ENCODE data around the gene SMTN. TPM values are rescaled to one million over a fixed set of nuclear protein-coding genes. Genes with fewer than 3 reads are reported as not detected.
A peak's percentile ranks its signal among the peaks of the same experiment; 100 is the strongest.
"Not testable (repeated sequence)": the region's sequence is repeated elsewhere in the genome, so short reads cannot be mapped to it uniquely, and the experiment has no call there.

The SMTN gene
- total RNA-seq, 1 donor from 2014 or later = 327 TPM

- not testable (repeated sequence) for DNase-seq (ENCODE audit: low spot score)
These were observed 8.0 kb upstream of the SMTN start for GRCh38 chr22:31073125-31073524.

DNA sequence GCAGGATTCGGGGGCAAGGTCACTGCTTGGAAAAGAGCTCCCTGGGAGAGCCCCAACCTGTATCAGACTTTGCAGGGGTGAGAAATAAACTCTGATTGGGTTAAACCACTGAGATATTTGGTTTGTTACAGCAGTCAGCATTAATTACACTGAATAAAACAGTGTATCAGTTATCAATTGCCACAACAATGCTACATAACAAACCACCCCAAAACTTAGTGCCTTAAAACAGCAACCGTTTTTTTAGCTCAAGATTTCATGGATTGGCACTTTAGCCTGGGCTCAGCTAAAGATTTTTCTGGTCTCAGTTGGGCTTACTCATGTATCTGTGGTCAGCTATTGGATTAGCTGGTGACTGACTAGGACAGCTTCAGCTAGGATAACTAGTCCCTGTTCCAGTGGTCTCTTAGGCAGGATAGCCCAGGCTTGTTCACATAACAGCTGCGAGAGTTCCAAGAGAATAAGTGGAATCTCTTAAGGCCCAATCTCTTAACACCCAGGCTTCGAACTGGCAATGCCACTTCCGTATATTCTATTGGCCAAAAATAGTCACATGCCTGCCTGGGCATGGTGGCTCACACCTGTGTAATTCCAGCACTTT lies 7.5 kb upstream of the SMTN start:
- DNase-seq (ENCODE audit: low spot score) = not testable (repeated sequence)

DNA sequence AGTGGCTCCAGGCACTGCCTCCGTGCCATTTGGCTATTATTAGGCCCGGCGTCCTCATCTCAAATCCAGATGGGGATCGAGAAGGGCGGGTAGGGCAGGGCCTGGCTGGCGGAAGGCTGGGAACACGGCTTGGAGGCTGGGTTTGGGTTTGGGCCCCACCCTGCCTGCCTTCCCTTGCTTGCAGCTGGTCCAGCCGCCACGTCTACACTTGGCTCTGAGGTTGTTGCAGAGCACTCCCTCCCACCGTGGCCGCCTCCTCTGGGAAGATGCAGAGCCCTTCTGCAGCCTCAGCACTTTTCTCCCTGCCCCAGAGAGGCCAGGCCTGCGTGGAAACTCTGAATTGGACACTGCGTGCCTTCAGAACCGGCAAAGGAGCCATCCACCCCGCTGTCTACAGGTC lies 5.2 kb upstream of the SMTN start:
- DNase-seq (ENCODE audit: low spot score) = peak; percentile 87

DNA sequence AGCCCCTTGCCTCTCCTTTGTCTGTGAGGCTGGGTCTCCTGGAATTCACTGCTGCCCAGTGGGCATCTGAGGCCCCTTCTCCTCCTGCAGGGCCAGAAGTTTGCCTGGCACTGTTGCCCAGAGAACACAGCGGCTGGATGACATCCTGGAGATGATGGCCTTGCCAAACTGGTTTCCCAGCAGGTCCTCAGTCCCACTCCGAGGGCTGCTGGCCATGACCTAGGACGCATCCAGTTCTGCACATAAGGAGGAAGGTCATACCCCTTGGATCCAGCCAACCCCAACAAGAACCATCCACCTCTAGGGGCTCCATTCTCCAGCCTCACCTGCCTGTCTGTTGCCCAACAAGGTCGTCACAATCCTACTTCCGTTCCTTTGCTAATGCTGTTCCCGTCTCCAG lies 3.4 kb upstream of the SMTN start:
- no peak for DNase-seq (ENCODE audit: low spot score)

GRCh38 chr22:31078389-31078788 lies 2.7 kb upstream of the SMTN start:
- not testable (repeated sequence) for DNase-seq (ENCODE audit: low spot score)

GRCh38 chr22:31079095-31079642 lies 1.9 kb upstream of the SMTN start:
- DNase-seq (ENCODE audit: low spot score) = no peak

DNA sequence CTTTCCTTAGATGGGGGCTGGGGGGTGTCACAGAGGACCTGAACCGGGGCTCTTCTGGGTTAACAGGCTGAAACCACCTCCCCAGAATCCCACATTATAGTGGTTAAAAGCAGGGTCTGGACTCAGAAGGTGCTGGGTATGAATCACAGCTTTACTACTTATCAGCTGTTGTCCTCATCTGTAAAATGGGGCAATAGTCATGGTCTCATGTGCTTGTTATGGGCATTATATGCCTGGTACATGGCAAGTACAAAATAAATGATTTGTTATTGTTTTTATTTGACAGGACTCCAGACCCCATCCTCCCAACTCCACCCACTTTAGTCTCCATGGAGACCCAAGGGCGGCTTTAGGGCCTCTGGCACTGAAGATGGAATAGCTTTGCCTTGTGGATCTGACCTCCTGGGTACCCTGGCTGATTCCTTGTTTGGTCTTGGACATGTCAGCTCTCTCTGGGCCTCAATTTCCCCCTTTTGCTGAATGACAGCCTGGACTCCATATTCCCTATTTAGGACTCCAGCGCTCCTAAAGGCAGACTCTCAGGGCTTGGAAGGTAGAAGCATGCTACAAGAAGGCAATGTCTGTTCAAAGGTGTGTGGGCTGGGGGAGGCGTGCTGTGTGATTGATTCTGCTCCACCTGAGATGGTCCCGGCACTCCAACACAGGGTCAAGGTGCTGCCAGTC lies 812 bp upstream of the SMTN start:
- no peak for DNase-seq (ENCODE audit: low spot score)

DNA sequence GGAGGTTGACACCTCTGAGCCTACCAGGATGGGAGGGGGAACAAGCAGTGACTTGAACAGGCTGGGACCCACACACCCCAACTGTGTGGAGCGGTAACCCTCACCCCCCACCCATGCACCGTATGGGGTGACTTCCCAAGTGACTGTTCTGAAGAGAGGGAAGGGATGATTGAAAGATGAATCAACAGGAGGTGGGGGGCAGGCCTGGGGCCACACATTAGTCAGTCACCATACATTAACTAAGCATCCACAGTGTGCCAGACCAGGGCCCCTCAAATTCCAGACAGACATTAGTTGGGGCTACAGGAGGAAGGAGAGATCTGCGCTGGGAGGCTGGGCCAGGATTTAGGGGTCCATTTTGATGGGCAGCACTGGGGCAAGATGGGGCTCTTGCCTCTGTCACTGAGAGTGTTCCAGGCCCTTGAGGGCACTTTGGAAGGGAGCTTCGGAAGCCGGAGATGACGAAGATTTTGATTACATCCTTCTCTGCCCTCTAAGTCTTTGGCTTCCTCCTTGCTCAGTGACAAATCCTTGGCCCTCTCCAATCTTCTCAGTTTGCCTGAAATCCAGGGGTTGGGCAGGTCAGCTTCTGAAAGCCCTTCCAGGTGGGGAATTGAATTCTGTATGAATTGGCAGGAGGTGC lies 966 bp downstream of the SMTN start:
- DNase-seq (ENCODE audit: low spot score) = no peak

DNA sequence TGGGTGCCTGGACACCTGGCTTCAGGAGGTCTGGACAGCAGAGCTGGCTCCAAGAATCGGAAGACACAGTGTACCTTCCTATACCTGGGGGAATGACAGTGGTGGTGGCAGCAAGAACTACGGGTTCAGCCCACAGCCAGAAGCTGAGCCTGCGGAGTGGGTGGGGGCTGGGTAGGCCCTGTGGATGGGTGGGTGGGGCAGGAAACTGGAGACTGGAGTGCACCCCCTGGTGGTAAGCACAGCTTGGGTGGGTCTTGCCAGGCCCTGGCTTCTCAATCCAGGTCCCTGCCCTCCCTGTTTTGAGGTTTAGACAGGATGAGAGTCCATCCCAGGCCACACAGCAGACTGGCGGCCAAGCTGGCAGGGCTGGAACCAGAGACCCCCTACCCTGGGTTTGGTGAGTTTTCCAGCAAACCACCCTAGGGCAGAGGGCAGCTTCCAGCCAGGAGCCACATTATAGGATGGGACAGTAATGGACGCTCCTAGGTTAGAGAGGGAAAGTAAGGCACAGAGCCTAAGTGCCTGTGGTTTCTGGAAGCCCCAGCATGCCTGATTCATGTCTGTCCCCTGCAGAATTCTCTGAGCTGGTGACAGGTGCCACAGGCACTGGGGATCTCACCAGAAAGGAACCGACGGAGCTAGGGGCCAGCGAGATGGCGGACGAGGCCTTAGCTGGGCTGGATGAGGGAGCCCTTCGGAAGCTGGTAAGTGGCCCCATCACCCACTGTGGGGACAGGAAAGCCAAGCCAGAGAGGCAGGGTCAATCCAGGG lies 1.7 kb downstream of the SMTN start:
- peak; percentile 86 for DNase-seq (ENCODE audit: low spot score)

DNA sequence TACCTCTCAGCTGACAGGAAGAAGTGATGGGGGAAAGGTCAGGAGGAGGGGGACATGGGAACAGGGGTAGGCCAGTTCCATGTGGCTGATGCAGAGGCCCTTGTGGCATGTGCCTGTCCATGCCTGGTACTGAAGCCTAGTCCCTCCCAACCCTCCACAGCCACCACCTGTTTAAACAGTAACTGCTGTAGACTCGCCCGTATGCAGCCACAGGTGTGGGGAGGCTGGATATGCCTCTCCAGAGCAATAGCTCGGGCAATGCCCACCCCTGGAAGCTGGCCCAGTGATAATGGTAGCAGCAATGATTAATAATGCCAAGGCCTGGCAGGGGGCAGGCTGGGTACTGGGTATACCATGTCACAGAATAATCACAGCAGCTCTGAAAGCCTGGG lies 2.3 kb downstream of the SMTN start:
- DNase-seq (ENCODE audit: low spot score) = peak; percentile 59

- DNase-seq (ENCODE audit: low spot score) = peak; percentile 51
These were observed 3.0 kb downstream of the SMTN start for GRCh38 chr22:31083923-31084810.

DNA sequence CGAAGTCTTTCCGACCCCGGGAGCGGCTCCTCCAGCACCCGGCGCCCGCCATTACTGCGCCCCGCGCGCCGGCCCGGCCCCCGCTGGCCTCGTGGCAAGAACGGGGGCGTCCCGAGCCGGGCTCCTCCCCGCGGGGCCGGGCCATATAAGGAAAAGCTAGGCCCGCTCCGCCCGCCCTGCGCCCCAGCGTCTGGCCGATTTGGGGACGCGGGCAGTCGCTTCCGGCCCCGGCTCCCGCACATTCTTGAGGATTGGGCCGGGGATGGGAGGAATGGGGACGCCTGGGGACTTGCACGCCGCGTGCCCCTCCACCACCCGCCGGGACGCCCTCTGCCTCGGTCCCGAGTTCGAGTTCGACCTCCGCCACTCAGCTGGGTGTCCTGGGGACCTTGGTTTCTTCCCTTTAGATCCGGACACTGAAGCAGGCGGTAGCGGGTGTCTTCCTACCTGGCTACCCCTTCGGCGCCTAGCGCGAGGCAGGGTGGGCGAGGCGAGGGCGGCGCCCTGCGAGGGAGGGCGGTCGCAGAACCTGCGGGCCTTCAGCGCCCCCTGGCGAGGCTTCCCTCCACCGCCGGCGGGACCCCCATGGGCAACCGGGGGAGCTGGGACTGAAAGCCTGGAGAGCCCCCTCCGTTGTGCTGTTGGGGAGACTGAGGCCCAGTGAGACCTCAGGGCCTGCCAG lies 3.8 kb downstream of the SMTN start:
- peak; percentile 89 for DNase-seq (ENCODE audit: low spot score)

- DNase-seq (ENCODE audit: low spot score) = peak; percentile 54
These were observed 4.3 kb downstream of the SMTN start for GRCh38 chr22:31085493-31085824.

DNA sequence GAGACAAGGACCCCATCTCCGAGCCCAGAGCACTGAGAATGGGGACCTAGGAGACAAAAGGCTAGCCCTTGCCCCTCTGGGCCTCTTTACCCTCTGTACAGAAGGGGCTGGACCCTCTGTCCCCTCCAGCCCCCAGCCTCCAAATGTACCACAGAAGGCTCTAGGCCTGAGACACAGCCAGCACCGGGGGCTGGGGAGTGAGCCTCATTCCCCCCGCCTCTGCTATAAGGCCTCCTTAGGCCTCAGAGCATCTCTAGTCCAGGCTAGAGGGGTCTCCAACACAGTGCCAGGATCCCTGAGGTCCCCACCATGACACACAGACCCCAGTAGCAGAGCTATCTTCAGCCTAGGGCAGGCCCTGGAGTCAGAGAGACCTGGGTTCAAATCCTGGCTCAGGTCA lies 4.8 kb downstream of the SMTN start:
- no peak for DNase-seq (ENCODE audit: low spot score)

DNA sequence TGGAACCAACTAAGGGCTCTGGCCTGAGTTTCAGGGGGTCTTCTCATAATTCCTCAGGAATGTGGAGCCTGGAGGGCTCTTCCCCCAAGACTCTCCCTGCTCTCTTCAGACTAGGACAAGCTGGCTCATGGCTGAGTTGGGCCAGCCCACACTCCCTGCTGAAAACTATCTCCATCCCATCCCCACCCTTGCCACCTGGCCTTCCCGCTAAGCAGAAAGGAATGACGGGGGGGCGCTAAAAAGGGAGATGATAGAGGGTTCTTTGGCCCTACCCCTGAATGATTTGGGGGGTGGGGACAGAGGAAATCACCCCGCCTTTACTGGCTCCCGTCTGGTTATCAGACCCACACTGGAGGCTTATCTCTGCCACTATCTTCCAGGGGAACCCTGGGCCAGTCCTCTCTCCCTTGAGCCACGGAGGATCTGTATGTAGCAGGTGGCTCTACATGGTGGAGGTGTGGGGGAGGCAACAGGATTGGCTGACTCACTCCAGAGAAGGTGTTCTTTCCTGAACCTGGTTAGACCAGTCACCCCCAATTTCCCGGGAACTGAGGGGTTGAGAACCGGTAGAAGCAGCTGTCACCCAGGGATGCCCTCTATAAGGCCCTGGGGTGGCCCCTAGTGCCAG lies 5.7 kb downstream of the SMTN start:
- no peak for DNase-seq (ENCODE audit: low spot score)

GRCh38 chr22:31087744-31088215 lies 6.7 kb downstream of the SMTN start:
- DNase-seq (ENCODE audit: low spot score) = no peak

GRCh38 chr22:31088233-31088986 lies 7.3 kb downstream of the SMTN start:
- DNase-seq (ENCODE audit: low spot score) = no peak

- peak; percentile 54 for DNase-seq (ENCODE audit: low spot score)
These were observed 8.3 kb downstream of the SMTN start for GRCh38 chr22:31089160-31090100.

All from ureter (tissue), 1 donor.